ENCODE data around the gene CD83.

The CD83 gene

DNA sequence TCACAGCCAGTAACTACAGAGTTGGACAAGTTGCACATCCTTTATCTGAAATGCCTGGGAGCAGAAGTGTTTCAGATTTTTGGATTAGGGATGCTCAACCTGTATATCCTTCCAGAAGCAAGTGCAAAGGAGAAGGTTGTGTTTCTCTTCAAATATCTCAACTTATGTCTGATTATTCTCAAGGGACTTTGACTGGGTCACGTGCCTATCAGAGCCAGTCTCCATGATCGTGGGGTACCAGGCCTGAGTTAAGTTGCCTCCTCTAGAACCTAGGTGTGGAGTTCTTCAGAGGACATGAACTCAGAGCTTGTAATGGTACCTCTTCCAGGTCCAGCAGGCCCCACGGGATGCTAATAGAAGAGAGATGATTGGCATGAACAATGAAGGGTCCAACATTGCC, 7.8 kb downstream of the CD83 start:
- no peak overlapping the region for H3K27ac ChIP-seq
- TF ChIP-seq ZFX (IDR thresholded peaks at IDR 0.05; ENCODE audit: borderline replicate concordance) = no peak
- no peak for TF ChIP-seq CTCF (IDR thresholded peaks at IDR 0.05)

DNA sequence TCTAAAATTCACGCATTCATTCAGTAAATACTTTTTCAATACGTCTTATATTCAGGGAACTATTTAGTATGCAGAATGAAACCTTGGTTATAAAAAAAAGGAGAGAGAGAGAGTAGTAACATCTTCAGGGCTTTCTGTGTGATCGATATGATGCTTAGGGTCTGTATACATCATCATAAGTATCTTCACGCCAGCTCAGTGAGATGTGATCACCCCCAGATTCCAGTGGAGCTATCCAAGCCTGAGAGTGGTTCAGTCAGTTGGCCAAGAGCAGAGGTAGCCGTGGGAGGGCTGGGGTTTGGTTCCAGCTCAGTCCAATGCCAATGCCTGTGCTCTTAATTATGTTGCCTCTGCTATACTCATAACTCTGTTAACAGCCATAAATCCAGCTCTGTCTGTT, 8.6 kb downstream of the CD83 start:
- H3K27ac ChIP-seq = no peak overlapping the region
- TF ChIP-seq CTCF (IDR thresholded peaks at IDR 0.05) (no peak), ZFX (IDR thresholded peaks at IDR 0.05; ENCODE audit: borderline replicate concordance) (no peak)

- no peak overlapping the region for H3K27ac ChIP-seq
- TF ChIP-seq CTCF (IDR thresholded peaks at IDR 0.05) (no peak), ZFX (IDR thresholded peaks at IDR 0.05; ENCODE audit: borderline replicate concordance) (no peak)
Measured at GRCh38 chr6:14127611-14128010, 10.0 kb downstream of the CD83 start.

DNA sequence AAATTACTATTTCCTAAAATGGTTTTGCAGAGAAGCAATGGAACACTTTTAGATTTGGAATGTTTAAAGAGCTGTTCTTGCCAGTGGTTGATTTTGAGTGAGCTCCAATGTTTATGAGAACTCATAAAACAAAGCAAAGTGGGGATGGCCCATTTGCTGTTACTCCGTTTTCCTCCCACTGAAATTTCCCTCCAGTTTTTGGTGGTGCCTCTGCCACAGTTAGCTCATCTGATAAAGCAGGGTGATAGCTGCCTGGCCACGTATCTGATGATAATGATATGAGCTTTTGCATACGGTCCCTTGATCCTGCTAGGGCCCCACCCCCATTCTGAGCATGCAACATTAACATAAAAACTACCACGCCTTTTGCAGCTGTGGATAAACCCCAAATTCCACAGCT, 10.4 kb downstream of the CD83 start:
- TF ChIP-seq ZFX (IDR thresholded peaks at IDR 0.05; ENCODE audit: borderline replicate concordance) (no peak), CTCF (IDR thresholded peaks at IDR 0.05) (no peak)

GRCh38 chr6:14128746-14129145, 11.2 kb downstream of the CD83 start:
- no peak overlapping the region for H3K27ac ChIP-seq
- TF ChIP-seq CTCF (IDR thresholded peaks at IDR 0.05) = no peak
- TF ChIP-seq ZFX (IDR thresholded peaks at IDR 0.05; ENCODE audit: borderline replicate concordance) = no peak

More for the DNA sequence above, 10.4 kb downstream of the CD83 start:
- H3K27ac ChIP-seq = no peak overlapping the region

DNA sequence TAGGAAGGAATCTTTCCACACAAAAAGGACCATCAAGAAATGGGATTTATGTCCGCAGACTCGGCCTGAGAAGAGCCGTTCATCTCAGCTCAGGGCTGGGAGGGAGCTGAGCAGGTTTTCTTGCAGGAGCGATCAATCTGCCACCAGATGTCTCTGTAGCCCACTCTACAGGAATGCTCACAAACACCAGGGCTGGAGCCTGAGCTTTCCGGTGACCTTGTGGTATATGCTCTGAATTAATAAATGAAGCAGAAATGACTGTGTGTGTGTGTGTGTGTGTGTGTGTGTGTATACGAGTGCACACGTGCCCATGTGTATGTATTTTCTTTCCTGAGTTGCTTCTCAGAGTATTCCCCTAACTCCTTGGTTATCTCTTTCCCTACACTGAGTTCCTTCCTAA, 12.0 kb downstream of the CD83 start:
- no peak overlapping the region for H3K27ac ChIP-seq
- no peak for TF ChIP-seq ZFX (IDR thresholded peaks at IDR 0.05; ENCODE audit: borderline replicate concordance)
- TF ChIP-seq CTCF (IDR thresholded peaks at IDR 0.05) = peak; percentile 47

- TF ChIP-seq CTCF (IDR thresholded peaks at IDR 0.05) (no peak), ZFX (IDR thresholded peaks at IDR 0.05; ENCODE audit: borderline replicate concordance) (no peak)
- no peak overlapping the region for H3K27ac ChIP-seq
Measured at GRCh38 chr6:14130435-14131075, 13.0 kb downstream of the CD83 start.

All from 22Rv1 (cell line).